ENCODE data around the gene TIRAP. TPM values are rescaled to one million over a fixed set of nuclear protein-coding genes. Genes with fewer than 3 reads are reported as not detected.
"Not testable (repeated sequence)": the region's sequence is repeated elsewhere in the genome, so short reads cannot be mapped to it uniquely, and the experiment has no call there.

Gene TIRAP, protein sequence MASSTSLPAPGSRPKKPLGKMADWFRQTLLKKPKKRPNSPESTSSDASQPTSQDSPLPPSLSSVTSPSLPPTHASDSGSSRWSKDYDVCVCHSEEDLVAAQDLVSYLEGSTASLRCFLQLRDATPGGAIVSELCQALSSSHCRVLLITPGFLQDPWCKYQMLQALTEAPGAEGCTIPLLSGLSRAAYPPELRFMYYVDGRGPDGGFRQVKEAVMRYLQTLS
- 10 to 100 TPM; 14.2 to 17.0 TPM for total RNA-seq

DNA sequence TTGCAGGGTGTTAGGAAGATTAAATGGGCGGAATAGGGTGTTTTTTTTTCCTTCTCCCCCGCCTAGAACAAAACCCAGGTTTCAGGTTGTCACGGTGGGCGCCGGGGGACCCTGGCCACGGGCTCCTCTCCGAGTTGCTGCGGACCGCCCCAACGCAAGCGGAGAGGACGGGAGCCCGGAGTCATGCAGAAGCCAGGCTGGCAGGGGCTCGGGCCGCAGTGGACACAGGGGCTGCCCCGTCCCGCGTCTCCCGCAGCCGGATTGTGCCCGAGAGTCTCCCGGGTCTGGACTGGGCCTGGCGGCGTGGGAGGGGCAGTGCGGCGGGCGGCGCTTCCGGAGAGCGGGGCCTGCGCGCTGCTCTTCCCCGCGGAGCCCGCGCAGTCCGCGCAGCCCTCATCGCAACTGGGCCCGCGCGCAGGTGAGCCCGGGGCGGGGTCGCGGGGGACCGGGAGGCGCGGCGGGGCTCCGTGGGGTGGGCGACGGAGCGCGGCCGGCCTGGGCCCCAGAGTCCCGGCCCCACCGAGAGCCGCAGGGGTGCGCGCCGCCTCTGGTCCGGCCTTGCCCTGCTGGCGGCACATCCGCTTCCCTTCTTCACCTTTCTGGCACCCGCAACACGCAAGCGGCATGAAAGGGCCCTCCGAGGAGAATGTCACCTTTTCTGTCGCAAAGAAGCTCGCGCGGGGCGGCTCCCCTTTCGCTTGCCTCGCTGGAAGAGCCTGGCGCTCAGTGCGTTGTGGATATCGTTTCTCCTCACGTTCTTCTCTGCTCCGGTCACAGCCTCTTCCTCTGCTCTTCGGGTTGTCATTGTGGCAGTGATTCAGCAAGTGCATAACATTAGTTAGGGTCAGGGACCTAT, at the start of gene TIRAP:
Gene TIRAP, plus strand, starts transcription at position 358 of the 856 bp plus-strand sequence. CDS start 7,802 bp downstream, outside the sequence.
- Mint-ChIP-seq H3K4me1 (peaks cover 54% of the 10 kb centered on the region), H3K27me3 (no peaks in the 10 kb centered on the region), H3K9me3 (no peaks in the 10 kb centered on the region), H3K27ac (peak within 1 kb of the TSS; percentile 99), H3K4me3 (peak within 1 kb of the TSS; percentile 100), H3K36me3 (ENCODE audit: low read depth) (peaks cover 21% of the 10 kb centered on the region)
- ChIA-PET POLR2A (interaction anchor here (0.6 to 5.0 kb wide), 21 partner anchors 10 to 395 kb away, joined by 3 to 78 read pairs (median 5); partner anchors contain the start of genes DCPS, FAM118B, FOXRED1 and RPUSD4), CTCF (interaction anchor here (0.7 to 1.6 kb wide), 5 partner anchors 16 to 402 kb away, joined by 3 to 5 read pairs (median 3); partner anchors contain the start of gene HYLS1)
- peak; percentile 70 for DNase-seq

DNA sequence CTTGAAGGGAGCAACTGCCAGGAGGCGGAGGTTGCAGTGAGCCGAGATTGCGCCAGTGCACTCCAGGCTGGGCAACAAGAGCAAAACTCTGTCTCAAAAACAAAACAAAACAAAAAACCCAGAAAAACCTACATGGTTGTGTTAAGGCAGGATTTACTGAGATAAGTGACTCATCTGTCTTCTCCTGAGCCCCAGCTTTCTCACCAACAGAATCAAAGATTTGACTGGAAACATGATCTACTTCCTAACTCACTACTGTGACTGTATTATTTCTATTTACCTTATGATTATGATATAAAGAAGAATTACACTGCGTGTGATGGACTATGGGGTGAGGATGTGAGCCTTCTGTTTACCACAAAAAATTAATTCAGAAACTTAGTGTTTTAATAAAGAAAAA, 49.5 kb upstream of the TIRAP start:
- Mint-ChIP-seq H3K36me3 (ENCODE audit: low read depth) (peaks cover 9% of the 10 kb centered on the region), H3K4me1 (no peaks in the 10 kb centered on the region), H3K27ac (no peak overlapping the region), H3K4me3 (no peak overlapping the region), H3K9me3 (no peaks in the 10 kb centered on the region), H3K27me3 (no peaks in the 10 kb centered on the region)
- CTCF ChIA-PET = no interaction called here
- POLR2A ChIA-PET = no interaction called here
- no peak for DNase-seq

DNA sequence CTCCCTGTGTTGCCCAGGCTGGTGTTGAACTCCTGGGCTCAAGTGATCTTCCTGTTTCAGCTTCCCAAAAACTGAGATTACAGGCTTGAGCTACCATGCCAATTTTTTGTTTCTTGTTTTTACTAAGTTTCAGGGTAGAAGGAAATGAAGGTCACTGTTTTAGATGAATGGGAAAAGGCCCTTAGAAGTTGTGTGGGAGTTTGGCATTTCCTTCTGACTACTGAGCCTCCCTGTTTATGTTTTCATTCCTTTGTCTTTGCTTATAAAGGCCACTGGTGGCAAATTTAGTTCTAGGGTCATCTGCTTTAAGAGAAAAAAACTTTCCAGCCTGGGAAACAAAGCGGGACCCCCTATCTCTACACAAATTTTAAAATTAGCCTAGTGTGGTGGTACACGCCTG, 36.3 kb upstream of the TIRAP start:
- Mint-ChIP-seq H3K4me1 (no peaks in the 10 kb centered on the region), H3K9me3 (no peaks in the 10 kb centered on the region), H3K4me3 (no peak overlapping the region), H3K27me3 (no peaks in the 10 kb centered on the region), H3K36me3 (ENCODE audit: low read depth) (peaks cover 9% of the 10 kb centered on the region), H3K27ac (no peak overlapping the region)
- ChIA-PET POLR2A (no interaction called here), CTCF (no interaction called here)
- DNase-seq = no peak

DNA sequence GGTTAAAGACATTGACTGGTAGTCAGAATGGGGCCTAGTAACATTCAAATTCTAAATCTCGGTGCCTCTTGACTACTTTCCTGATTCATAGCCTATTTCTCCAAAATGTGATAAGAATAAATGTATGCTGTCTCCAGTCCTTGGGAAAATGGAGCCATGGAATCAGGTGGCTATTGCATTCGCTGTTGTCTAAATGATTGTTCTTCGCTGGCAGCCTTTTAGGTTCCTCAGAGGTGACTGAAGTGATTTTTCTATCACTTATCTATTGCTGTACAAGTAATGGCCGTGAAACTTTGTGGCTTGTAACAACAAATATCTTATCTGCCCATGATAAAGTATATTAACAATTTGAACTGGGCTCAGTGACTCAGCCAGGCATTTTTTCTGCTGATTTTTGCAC, 29.6 kb upstream of the TIRAP start:
- no peak for DNase-seq
- no peak overlapping the region for H3K4me3 Mint-ChIP-seq
- peaks cover 18% of the 10 kb centered on the region for H3K36me3 Mint-ChIP-seq (ENCODE audit: low read depth)
- no peaks in the 10 kb centered on the region for H3K4me1 Mint-ChIP-seq
- POLR2A ChIA-PET = interaction anchor here (0.9 to 2.6 kb wide), 2 partner anchors 9 to 12 kb away, joined by 3 to 8 read pairs; no protein-coding TSS in a partner anchor
- no peaks in the 10 kb centered on the region for H3K9me3 Mint-ChIP-seq
- H3K27me3 Mint-ChIP-seq = no peaks in the 10 kb centered on the region
- CTCF ChIA-PET = no interaction called here
- no peak overlapping the region for H3K27ac Mint-ChIP-seq

DNA sequence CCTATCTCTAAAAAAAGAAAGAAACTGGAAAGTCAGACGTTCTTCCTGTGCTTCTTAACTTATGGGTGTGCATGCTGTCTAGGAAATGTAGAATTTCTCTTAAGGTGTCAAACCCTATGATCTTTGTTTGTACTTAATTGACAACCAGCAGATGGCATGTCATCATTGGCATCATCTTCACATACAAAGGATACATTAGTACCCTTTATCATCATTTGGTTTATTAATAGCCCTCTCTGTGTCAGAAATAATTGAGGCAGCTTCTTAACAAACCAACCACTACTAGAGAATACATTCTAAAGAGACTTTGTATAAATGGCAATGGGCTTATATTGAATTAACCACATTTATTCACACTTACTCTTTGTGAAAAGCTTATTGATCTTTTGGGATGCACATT, 28.1 kb upstream of the TIRAP start:
- POLR2A ChIA-PET = interaction anchor here (2.6 kb wide), 1 partner anchor 8 kb away, joined by 8 read pairs; no protein-coding TSS in a partner anchor
- H3K27ac Mint-ChIP-seq = no peak overlapping the region
- CTCF ChIA-PET = no interaction called here

DNA sequence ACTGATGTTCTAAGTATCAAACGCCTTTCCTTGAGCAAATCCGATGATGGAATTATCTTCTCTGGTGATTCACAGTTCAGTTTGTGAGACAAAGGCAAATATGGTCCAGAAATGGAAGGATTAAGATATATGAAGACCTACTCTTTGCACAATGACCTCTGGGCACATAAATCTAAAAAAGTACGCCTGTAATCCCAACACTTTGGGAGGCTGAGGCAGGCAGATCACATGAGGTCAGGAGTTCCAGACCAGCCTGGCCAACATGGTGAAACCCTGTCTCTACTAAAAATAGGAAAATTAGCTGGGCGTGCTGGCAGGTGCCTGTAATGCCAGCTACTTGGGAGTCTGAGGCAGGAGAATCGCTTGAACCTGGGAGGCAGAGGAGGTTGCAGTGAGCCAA, 27.4 kb upstream of the TIRAP start:
- H3K27ac Mint-ChIP-seq, H3K27me3 Mint-ChIP-seq, DNase-seq, H3K9me3 Mint-ChIP-seq, CTCF ChIA-PET, H3K4me1 Mint-ChIP-seq, H3K4me3 Mint-ChIP-seq: not testable (repeated sequence)
- POLR2A ChIA-PET = interaction anchor here (3.2 kb wide), 1 partner anchor 13 kb away, joined by 10 read pairs; the partner anchor contains the start of genes FOXRED1 and SRPRA
- peaks cover 18% of the 10 kb centered on the region for H3K36me3 Mint-ChIP-seq (ENCODE audit: low read depth)

More for the DNA sequence above, 28.1 kb upstream of the TIRAP start:
- H3K4me1 Mint-ChIP-seq = no peaks in the 10 kb centered on the region
- no peak overlapping the region for H3K4me3 Mint-ChIP-seq
- peaks cover 15% of the 10 kb centered on the region for H3K36me3 Mint-ChIP-seq (ENCODE audit: low read depth)
- no peaks in the 10 kb centered on the region for H3K9me3 Mint-ChIP-seq
- no peaks in the 10 kb centered on the region for H3K27me3 Mint-ChIP-seq
- no peak for DNase-seq

DNA sequence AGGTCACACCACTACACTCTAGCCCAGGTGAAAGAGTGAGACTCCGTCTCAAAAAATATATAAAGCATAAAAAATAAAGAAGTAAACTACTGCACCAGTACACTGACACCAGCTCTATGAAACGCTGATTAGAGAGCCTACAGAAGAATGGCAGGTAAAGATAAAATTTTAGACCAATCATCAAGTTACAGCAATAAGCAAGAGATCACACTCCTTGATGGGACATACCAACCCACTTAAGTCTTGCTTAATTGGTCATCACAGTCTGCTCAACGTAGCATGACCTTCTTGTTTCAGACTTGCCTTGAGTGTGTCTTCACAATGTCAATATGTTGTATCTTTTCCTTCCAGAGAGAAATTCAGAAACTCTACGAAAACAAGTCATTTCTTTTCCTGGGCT, 26.7 kb upstream of the TIRAP start:
- H3K27me3 Mint-ChIP-seq = no peaks in the 10 kb centered on the region
- CTCF ChIA-PET = no interaction called here
- DNase-seq = no peak
- no peaks in the 10 kb centered on the region for H3K4me1 Mint-ChIP-seq
- POLR2A ChIA-PET = interaction anchor here (3.2 kb wide), 1 partner anchor 13 kb away, joined by 10 read pairs; the partner anchor contains the start of genes FOXRED1 and SRPRA
- H3K36me3 Mint-ChIP-seq (ENCODE audit: low read depth) = peaks cover 22% of the 10 kb centered on the region
- no peaks in the 10 kb centered on the region for H3K9me3 Mint-ChIP-seq
- no peak overlapping the region for H3K4me3 Mint-ChIP-seq
- H3K27ac Mint-ChIP-seq = no peak overlapping the region

DNA sequence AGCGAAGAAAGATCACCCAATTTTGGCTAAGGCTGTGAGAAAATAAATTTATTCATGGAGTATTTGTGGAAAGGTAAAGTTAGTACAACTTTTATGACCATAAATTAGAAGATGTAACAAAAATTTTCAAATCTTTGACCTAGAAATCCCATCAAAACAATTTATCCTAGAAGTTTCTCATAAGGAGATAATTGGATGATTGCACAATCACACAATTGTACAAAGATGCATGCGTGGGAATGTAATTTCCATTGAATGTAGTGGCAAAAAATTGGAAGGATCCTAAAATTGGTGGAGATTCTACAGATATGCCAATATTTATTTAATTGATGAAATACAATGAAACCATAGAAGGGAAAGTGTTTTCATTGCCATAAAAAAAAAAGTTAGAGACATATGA, 25.7 kb upstream of the TIRAP start:
- Mint-ChIP-seq H3K36me3 (ENCODE audit: low read depth) (peaks cover 28% of the 10 kb centered on the region), H3K27me3 (no peaks in the 10 kb centered on the region), H3K9me3 (no peaks in the 10 kb centered on the region), H3K4me1 (no peaks in the 10 kb centered on the region), H3K27ac (no peak overlapping the region), H3K4me3 (no peak overlapping the region)
- CTCF ChIA-PET = interaction anchor here (0.7 kb wide), 1 partner anchor 36 kb away, joined by 3 read pairs; no protein-coding TSS in a partner anchor
- no peak for DNase-seq
- POLR2A ChIA-PET = interaction anchor here (3.2 kb wide), 1 partner anchor 12 kb away, joined by 10 read pairs; the partner anchor contains the start of genes FOXRED1 and SRPRA

DNA sequence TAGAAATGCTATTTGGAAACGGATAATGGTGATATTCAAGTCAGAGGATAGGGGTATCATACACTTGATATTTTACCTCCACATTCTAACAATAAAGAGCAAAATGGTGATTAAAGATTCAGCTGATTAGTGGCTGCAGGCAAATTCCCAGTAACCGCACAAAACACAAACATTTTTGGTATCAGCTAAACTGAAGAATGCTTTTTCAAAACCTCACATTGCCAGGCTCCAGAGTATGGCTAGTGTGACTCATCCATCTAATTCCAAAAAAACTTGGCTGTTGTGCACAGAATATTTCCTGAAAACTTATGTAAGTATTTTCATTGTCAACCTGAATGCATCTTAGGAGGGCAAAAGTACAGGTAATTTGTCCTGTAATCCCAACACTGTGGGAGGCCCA, 25.1 kb upstream of the TIRAP start:
- H3K4me3 Mint-ChIP-seq = no peak overlapping the region
- POLR2A ChIA-PET = interaction anchor here (3.2 kb wide), 1 partner anchor 11 kb away, joined by 10 read pairs; the partner anchor contains the start of genes FOXRED1 and SRPRA
- no peak for DNase-seq
- no peak overlapping the region for H3K27ac Mint-ChIP-seq
- H3K27me3 Mint-ChIP-seq = no peaks in the 10 kb centered on the region
- CTCF ChIA-PET = no interaction called here
- peaks cover 33% of the 10 kb centered on the region for H3K36me3 Mint-ChIP-seq (ENCODE audit: low read depth)
- H3K9me3 Mint-ChIP-seq = no peaks in the 10 kb centered on the region
- no peaks in the 10 kb centered on the region for H3K4me1 Mint-ChIP-seq

DNA sequence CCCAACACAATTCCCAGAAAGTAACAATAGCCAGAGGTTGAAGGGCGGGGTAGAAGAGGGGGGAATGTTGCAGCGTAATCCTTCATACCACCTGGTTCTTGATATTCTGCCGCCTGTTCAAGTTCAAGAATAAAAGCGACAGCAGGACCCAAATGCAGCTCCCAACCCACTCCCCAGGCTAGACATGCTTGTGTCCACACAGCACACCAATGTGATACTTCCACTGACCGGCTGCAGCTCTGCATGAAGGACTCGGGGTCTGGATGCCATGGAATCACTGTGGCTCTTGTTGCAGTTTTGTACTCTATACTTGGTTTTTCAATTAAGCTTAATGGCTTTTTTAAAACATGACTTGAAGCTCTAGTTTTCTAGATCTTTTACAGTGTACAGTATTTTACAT, 20.7 kb upstream of the TIRAP start:
- ChIA-PET POLR2A (interaction anchor here (0.7 to 2.1 kb wide), 4 partner anchors 9 to 42 kb away, joined by 3 to 8 read pairs (median 5); partner anchors contain the start of gene DCPS), CTCF (no interaction called here)
- Mint-ChIP-seq H3K9me3 (no peaks in the 10 kb centered on the region), H3K36me3 (ENCODE audit: low read depth) (peaks cover 69% of the 10 kb centered on the region), H3K4me3 (no peak overlapping the region), H3K27me3 (no peaks in the 10 kb centered on the region), H3K27ac (no peak overlapping the region), H3K4me1 (peaks cover 13% of the 10 kb centered on the region)
- DNase-seq = no peak

DNA sequence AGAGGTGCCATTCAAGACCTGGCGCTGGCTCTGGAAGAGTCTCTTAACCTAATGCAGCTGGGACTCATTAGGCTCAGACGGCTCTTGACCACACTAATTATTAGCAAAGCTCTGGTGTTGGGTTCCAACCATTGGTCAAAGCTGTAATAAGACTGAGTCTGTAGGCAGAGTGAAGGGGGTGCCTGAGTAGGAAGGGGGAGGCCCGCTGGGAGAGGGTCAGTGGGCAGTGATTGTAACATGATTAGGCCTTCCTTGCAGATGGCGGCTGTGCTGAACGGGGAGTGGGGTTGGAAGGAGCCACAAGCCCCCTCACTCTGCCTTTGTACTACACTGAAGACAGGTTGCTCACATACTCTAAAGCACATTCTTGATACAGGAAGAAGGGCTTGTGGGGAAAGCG, 19.4 kb upstream of the TIRAP start:
- CTCF ChIA-PET = no interaction called here
- Mint-ChIP-seq H3K36me3 (ENCODE audit: low read depth) (peaks cover 77% of the 10 kb centered on the region), H3K27me3 (no peaks in the 10 kb centered on the region), H3K27ac (no peak overlapping the region), H3K9me3 (no peaks in the 10 kb centered on the region), H3K4me1 (peaks cover 22% of the 10 kb centered on the region), H3K4me3 (no peak overlapping the region)
- POLR2A ChIA-PET = interaction anchor here (0.8 to 2.1 kb wide), 2 partner anchors 10 to 14 kb away, joined by 3 to 8 read pairs; no protein-coding TSS in a partner anchor
- no peak for DNase-seq

DNA sequence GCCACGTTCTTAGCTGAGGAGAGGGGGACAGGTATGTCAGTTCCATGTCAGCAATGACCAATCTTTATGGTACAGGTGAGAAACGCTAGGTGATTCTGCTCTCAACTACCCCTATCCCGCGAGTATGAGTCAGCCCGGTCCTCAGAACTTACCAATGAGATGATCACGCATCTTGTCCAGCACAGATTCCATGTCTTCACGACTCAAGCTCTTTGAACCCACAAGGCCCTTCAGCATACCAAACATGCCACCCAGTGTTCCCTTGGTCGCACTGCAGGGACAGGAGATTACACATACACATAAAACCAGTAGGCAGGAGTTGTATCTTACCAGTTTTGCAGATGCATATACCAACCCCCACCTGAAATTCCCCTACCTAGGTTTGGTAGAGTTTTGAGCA, 17.1 kb upstream of the TIRAP start:
- ChIA-PET POLR2A (no interaction called here), CTCF (interaction anchor here (0.6 to 1.4 kb wide), 2 partner anchors 15 kb away, joined by 3 to 4 read pairs; no protein-coding TSS in a partner anchor)
- DNase-seq = no peak
- no peaks in the 10 kb centered on the region for H3K9me3 Mint-ChIP-seq
- H3K36me3 Mint-ChIP-seq (ENCODE audit: low read depth) = peaks cover 79% of the 10 kb centered on the region
- no peak overlapping the region for H3K4me3 Mint-ChIP-seq
- H3K4me1 Mint-ChIP-seq = peaks cover 39% of the 10 kb centered on the region
- H3K27ac Mint-ChIP-seq = no peak overlapping the region
- no peaks in the 10 kb centered on the region for H3K27me3 Mint-ChIP-seq

DNA sequence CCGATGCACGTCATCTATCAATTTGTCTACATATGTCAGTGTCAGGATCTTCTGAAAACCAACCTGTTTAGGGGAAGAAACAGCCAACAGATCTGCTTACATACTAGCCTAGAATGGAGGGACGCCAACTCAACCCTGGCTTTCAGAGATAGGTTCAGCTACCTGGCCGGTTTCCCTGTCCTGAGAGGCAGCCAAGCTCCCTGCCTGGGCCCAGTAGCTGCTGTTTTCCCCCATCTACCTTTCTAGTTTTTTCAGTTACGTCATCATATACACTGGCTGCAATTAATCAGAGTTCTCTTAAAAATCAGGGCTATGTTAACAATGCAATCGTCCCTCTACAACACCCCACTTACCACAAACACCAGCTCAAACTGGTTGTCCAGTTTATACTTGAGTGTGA, 15.2 kb upstream of the TIRAP start:
- DNase-seq = no peak
- H3K36me3 Mint-ChIP-seq (ENCODE audit: low read depth) = peaks cover 73% of the 10 kb centered on the region
- H3K27ac Mint-ChIP-seq = peak overlapping the region; percentile 94
- no peaks in the 10 kb centered on the region for H3K9me3 Mint-ChIP-seq
- ChIA-PET CTCF (interaction anchor here (1.2 to 3.0 kb wide), 2 partner anchors 14 to 56 kb away, joined by 3 to 12 read pairs; partner anchors contain the start of gene FAM118B), POLR2A (interaction anchor here (1.0 to 3.2 kb wide), 8 partner anchors 11 to 675 kb away, joined by 3 to 78 read pairs (median 10); partner anchors contain the start of genes FAM118B, HYLS1, RPUSD4 and ST3GAL4)
- H3K27me3 Mint-ChIP-seq = no peaks in the 10 kb centered on the region
- H3K4me1 Mint-ChIP-seq = peaks cover 49% of the 10 kb centered on the region
- peak overlapping the region; percentile 98 for H3K4me3 Mint-ChIP-seq
